ENCODE results near the gene ZNF146. TPM values are rescaled to one million over a fixed set of nuclear protein-coding genes. Genes with fewer than 3 reads are reported as not detected.
"Not testable (repeated sequence)": the region's sequence is repeated elsewhere in the genome, so short reads cannot be mapped to it uniquely, and the experiment has no call there.

ZNF146 gene
- total RNA-seq, 1 donor from 2014 or later: 89.4 TPM

GRCh38 chr19:36236304-36236945, 21.5 kb downstream of the ZNF146 start:
- DNase-seq: no peak

DNA sequence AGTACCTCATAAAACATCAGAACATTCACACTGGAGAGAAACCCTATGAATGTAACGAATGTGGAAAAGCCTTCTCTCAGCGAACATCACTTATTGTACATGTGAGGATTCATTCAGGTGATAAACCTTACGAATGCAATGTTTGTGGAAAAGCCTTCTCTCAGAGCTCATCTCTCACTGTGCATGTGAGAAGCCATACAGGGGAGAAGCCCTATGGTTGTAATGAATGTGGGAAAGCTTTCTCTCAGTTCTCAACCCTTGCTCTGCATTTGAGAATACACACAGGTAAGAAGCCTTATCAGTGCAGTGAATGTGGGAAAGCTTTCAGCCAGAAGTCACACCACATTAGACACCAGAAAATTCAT, 22.0 kb downstream of the ZNF146 start:
- no peak for DNase-seq

DNA sequence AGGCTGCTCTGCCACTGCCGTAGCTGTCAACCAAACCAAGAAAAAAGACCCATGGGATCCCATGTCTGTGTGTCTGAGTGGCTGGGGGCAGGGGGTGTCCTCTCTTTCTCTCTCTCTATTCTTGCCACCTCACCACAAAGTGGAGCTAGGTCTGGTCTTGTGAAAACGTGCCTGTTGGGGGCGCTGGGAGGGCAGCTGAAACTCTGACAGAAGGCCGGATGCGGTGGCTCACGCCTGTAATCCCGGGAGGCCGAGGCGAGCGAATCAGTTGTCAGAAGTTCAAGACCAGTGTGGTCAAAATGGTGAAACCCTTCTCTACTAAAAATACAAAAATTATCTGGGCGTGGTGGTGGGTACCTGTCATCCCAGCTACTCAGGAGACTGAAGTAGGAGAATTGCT, 29.2 kb downstream of the ZNF146 start:
- no peak for DNase-seq

GRCh38 chr19:36245210-36246005, 30.5 kb downstream of the ZNF146 start:
- DNase-seq: no peak

- DNase-seq: no peak
Observed at GRCh38 chr19:36246006-36246481, 31.1 kb downstream of the ZNF146 start.

GRCh38 chr19:36252047-36252446, 37.1 kb downstream of the ZNF146 start:
- DNase-seq: no peak

DNA sequence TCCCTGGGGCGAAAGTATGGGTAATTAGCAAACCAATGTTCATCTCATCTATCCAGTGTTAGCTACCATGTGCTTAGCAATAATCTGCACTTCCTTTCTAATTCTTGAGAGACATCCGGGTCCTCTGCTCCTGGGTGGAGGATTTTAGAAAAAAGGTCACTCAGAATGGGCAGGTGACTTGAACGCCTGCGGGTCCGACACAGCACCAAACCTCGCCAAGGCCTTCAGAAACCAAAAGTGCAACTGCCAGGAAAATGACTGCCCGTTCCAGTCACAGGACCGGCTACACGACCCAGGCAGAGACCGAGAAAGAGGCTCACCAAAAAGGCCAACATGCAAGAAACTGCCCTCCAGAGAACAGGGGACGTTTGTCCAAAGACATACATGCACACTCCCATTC, 39.9 kb downstream of the ZNF146 start:
- DNase-seq: no peak

- DNase-seq: no peak
Observed at GRCh38 chr19:36255316-36255715, 40.4 kb downstream of the ZNF146 start.

GRCh38 chr19:36256064-36256463, 41.2 kb downstream of the ZNF146 start:
- no peak for DNase-seq

DNA sequence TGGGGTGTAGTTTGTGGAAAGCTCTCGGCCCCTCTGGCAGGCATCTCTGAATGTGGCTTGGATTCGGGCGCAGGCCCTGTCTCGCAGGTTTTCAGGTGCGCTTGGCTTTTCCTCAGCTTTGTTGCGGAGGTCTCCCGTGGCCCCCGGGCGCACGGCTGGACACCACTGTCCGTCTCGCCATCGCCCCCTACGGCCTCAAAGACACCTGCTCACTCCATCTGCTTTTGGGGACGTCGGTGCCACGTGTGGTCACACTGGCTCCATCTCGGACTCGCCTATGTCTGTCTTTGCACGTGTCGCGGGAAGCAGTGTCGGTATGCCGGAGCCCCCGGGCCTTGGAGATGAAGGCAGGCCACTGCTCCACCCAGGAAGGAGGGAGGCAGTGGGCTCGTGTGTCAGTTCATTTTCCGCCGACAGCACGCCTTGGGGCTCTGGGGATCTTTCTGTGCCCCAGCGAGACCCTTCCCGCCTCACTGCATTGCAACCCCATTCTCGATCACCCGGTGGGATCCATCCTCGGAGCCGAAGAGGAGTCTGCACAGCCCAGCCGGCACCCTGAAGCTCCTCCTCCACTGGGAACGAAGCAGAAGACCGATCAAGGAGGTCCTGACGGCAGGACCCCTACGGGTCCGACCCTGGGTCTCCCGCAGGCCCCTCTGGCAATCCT, 42.1 kb downstream of the ZNF146 start:
- no peak for DNase-seq

DNA sequence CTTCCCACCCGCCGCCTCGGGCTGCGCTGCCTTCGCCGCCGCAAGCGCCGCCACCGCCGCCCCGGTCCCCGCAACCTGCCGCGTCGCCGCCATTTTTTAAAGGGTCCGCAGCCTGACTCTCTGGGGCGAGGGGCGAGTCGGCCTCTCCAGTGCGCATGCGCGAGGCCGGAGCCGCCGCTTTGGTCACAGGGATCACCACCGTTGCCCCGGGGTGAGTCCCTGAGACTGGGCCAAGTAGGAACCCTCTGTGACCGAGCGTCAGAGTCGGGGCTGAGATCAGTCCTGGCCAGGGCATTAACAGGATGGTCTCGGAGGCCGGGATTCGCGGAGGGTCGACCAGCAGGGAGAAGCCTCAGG, 42.6 kb downstream of the ZNF146 start:
- no peak for DNase-seq

GRCh38 chr19:36258028-36258875, 43.3 kb downstream of the ZNF146 start:
- DNase-seq: no peak

- no peak for DNase-seq
Observed at GRCh38 chr19:36259211-36259610, 44.3 kb downstream of the ZNF146 start.

DNA sequence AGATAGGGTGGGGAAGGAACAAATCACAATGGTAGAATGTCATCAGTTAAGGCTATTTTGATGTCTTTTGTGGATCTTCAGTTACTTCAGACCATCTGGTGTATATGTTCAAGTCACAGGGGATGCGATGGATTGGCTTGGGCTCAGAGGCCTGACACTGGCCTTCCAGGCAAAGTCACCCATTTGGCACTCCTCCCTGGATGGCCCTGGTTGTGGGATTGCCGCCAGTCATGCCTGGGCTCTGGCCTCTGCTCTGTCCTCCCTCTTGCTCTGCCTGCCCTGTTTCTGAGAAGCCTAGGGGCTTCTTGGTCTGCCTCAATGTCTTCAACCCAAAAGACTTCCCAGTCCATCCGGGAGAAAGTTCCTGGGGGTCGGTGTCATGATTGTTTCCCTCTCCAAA, 50.2 kb downstream of the ZNF146 start:
- no peak for DNase-seq

- DNase-seq: no peak
Observed at GRCh38 chr19:36265856-36266374, 51.0 kb downstream of the ZNF146 start.

- DNase-seq: no peak
Observed at GRCh38 chr19:36266375-36266961, 51.6 kb downstream of the ZNF146 start.

GRCh38 chr19:36267061-36267845, 52.3 kb downstream of the ZNF146 start:
- DNase-seq: no peak

GRCh38 chr19:36268081-36268480, 53.2 kb downstream of the ZNF146 start:
- DNase-seq: not testable (repeated sequence)

GRCh38 chr19:36268591-36268990, 53.7 kb downstream of the ZNF146 start:
- not testable (repeated sequence) for DNase-seq

- DNase-seq: not testable (repeated sequence)
Observed at GRCh38 chr19:36269295-36269694, 54.4 kb downstream of the ZNF146 start.
